ENCODE data around the gene POLR3G.

DNA sequence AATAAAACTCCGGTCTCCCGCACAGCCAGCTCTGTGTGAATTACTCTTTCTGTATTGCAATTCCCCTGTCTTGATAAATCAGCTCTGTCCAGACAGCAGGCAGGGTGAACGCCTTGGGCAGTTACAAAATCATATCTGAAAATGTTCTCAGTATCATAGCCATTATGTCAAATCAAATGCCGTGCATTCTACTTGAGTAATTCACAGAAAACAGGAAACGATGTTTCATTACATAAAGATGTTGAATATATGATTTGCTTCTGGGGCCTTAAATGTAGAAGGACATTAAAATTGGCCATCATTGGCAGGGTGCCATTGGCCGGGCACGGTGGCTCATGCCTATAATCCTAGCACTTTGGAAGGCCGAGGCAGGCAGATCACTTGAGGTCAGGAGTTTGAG lies 8.5 kb downstream of the POLR3G start:
- TF ChIP-seq, protein P1, sequence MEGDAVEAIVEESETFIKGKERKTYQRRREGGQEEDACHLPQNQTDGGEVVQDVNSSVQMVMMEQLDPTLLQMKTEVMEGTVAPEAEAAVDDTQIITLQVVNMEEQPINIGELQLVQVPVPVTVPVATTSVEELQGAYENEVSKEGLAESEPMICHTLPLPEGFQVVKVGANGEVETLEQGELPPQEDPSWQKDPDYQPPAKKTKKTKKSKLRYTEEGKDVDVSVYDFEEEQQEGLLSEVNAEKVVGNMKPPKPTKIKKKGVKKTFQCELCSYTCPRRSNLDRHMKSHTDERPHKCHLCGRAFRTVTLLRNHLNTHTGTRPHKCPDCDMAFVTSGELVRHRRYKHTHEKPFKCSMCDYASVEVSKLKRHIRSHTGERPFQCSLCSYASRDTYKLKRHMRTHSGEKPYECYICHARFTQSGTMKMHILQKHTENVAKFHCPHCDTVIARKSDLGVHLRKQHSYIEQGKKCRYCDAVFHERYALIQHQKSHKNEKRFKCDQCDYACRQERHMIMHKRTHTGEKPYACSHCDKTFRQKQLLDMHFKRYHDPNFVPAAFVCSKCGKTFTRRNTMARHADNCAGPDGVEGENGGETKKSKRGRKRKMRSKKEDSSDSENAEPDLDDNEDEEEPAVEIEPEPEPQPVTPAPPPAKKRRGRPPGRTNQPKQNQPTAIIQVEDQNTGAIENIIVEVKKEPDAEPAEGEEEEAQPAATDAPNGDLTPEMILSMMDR (conservative IDR thresholded peaks at IDR 0.05; ENCODE audit: low read length) = no peak
- no peak for TF ChIP-seq EZH2phosphoT487 (IDR thresholded peaks at IDR 0.05; ENCODE audit: borderline replicate concordance, low read depth, low read length)
